ENCODE measurements around the gene TNNT3.
"Not testable (repeated sequence)": the region's sequence is repeated elsewhere in the genome, so short reads cannot be mapped to it uniquely, and the experiment has no call there.

TNNT3 gene

DNA sequence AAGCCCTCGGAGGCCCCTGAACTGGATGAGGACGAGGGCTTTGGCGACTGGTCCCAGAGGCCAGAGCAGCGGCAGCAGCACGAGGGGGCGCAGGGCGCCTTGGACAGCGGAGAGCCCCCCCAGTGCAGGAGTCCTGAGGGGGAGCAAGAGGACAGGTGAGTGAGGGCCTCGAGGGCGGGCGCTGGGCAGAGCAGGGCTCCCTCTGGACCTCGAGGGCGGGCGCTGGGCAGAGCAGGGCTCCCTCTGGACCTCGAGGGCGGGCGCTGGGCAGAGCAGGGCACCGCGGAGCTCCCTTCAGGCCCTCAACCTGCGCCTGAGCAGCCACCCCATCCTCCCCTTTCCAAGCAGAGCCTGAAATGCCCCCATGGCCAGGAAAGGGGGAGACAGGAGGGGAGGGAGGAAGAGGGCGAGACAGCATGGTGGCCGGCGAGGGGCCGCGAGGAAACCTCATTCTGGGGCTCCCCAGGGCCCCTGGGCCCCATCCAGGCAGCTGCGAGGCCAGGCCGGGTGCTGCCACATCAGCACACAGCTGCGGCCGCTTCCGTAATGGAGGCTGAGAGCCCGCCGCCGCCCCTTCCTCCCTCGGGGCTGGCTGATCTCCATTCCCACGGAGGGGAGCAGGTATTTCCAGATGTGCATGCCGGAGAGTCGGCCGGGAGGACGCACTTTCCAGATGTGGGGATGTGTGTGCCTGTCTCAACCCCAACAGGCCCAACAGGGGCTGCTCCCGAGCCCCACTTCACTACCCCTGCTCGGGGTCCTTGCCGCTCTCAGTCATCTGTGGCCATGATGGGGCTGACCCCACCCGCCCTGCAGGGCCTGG lies 37.9 kb upstream of the TNNT3 start:
- DNase-seq (ENCODE audit: low read depth in 2 of 2, low spot score in 1 of 2) = no peak

DNA sequence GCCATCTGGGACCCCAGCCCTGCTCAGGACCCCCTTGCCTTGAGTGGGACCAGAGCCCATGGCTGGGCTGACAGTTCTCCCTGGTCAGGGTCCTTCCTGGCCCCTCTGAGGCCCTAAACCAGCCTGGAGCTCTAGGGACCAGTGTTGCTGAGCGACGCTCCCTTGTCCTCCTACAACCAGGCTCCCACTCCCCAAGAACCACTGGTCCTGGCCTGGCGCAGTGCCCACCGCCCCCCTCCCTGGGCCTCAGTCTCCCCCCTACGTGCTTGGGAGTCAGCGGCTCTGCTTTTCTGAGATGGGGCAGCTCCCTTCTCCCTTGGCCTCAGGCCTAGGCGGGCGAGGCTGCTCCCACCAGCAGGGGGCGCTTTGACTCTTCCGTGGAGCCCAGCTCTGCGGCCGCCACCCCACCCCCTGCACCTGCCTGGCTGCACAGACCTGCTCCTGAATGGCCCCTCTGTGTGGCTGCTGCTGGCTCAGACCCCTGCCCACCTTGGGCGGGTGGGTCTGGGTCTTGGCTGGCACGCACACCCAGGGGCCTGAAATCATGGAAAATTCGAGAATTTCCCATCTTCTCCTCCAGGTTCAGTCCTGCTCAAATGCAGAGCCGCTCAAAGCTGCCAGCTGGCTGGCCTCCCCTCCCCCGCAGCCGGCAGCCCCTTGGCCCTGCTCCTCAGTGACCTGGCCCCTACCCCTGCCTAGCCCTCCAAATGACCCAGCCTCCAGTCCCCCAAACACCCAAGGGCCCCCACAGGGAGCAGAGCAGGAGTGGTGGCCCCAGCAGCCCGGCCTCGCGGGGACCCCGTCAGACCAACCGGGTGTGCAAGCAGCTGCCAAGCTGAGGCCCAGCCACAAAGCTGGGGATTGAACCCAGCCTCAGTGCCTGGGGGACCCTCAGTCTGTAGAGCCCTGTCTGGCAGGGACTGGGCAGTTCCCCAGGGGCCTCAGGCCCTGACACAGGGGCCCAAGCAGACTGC lies 37.0 kb upstream of the TNNT3 start:
- DNase-seq (ENCODE audit: low read depth in 2 of 2, low spot score in 1 of 2) = peak; percentile 60 to 64

DNA sequence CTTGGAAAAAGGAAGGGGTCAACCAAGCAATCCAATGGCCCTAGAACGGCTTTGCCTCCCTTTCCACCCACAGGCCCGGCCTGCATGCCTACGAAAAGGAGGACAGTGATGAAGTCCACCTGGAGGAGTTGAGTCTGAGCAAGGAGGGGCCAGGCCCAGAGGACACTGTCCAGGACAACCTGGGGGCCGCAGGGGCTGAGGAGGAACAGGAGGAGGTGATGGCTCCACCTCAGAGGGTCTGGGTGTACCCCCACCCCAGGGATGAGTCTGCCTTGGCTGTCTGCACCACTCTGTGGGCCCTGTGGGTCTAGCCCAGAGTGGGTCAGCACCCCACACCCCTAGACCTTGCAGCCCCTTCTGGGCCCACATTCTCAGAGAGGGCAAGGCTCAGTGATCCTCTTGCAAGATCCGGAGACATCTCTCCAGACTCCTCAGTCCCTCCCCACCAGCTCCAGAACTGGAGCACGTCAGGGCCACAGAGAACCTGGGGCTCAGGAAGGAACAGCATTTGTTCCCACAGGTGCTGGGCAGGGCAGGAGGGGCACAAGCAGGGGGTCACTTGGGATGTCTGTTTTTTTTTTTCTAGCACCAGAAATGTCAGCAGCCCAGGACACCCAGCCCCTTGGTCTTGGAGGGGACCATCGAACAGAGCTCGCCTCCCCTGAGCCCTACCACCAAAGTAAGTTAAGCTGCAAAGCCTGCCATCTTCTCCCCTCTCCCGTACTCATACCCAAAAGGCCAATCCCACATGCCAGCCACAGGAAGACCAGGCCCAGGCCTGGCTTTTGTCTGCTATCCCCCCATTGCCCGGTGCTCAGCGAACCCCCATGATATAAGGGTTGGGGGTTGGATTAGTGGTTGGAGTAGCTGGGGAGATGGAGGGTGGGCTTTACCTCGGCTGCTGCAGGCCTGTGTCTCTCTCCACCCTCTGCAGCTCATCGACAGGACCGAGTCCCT lies 35.9 kb upstream of the TNNT3 start:
- DNase-seq (ENCODE audit: low read depth in 2 of 2, low spot score in 1 of 2) = no peak

DNA sequence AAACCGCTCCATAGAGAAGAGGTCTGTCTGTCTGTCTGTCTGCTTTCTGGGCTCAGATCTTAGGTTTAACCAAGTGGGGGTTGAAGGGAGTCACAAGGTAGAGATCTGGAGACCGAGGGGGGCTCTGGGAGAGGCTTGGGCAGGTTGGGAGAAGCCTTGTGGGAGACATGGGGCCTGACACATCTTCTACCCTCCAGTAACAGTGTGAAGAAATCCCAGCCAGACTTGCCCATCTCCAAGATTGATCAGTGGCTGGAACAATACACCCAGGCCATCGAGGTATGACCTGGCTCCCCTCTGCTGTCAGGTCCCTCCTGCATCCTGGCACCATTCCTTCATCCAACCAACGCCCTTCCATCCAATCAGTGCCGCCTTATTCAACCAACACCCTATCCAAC lies 35.2 kb upstream of the TNNT3 start:
- DNase-seq (ENCODE audit: low read depth in 2 of 2, low spot score in 1 of 2) = no peak

DNA sequence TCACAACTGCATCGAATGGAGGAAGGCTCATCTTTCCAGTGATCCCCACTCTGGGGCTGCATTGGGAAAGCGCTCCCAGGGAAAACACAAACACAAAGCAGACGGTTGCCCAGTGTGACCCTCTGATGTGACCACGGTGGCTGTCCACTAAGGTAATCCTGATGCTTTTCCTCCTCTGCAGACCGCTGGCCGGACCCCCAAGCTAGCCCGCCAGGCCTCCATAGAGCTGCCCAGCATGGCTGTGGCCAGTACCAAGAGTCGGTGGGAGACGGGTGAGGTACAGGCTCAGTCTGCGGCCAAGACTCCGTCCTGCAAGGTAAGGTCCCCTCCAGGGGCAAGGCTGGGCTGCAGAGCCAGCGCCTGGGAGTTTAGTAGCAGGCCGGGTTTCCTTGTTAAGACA lies 33.0 kb upstream of the TNNT3 start:
- DNase-seq (ENCODE audit: low read depth in 2 of 2, low spot score in 1 of 2) = not testable (repeated sequence)

GRCh38 chr11:1887451-1888346 lies 31.8 kb upstream of the TNNT3 start:
- DNase-seq (ENCODE audit: low read depth in 2 of 2, low spot score in 1 of 2) = no peak

GRCh38 chr11:1888347-1888753 lies 31.2 kb upstream of the TNNT3 start:
- DNase-seq (ENCODE audit: low read depth in 2 of 2, low spot score in 1 of 2) = no peak

DNA sequence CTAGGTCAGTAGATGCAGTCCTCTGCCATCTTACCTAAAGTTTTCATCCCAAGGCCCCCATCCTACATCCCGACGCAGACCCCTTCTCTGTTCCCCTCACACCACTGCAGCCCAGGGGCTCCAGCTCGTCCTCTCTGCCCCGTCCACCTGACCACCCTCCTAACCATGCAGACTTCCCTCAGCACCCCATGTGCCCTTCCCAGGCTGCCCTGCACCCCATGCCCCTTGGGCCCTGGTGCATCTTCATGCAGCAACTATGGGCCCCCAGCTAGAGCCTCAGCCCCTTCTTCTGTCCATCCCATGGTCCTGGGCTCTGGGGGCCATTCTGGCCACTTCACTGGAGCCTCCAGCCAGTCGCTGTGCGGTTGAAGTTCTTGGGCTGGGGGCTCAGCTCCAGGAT lies 30.7 kb upstream of the TNNT3 start:
- DNase-seq (ENCODE audit: low read depth in 2 of 2, low spot score in 1 of 2) = no peak

GRCh38 chr11:1889224-1889930 lies 30.1 kb upstream of the TNNT3 start:
- DNase-seq (ENCODE audit: low read depth in 2 of 2, low spot score in 1 of 2) = peak; percentile 37 to 60

- no peak for DNase-seq (ENCODE audit: low read depth in 2 of 2, low spot score in 1 of 2)
Observed at GRCh38 chr11:1889941-1890855, 29.3 kb upstream of the TNNT3 start.

GRCh38 chr11:1890856-1891830 lies 28.4 kb upstream of the TNNT3 start:
- no peak for DNase-seq (ENCODE audit: low read depth in 2 of 2, low spot score in 1 of 2)

DNA sequence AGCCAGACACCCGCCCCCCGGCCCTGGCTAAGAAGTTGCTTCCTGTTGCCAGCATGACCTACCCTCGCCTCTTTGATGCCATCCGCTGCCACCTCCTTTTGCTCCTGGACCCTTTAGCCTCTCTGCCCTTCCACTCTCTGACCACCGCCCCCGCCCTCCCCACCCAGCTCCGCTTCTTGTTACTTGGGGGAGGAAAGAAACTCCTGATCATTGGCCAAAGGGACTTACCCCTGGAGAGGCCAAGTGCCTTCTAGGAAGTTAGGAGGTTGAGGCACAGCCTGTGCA lies 27.7 kb upstream of the TNNT3 start, which contains the start of gene PRR33:
PRR33 (minus strand) TSS at position 65 of the 285 bp plus-strand sequence. CDS start 1,311 bp downstream, outside the sequence.
- no peak for DNase-seq (ENCODE audit: low read depth in 2 of 2, low spot score in 1 of 2)

DNA sequence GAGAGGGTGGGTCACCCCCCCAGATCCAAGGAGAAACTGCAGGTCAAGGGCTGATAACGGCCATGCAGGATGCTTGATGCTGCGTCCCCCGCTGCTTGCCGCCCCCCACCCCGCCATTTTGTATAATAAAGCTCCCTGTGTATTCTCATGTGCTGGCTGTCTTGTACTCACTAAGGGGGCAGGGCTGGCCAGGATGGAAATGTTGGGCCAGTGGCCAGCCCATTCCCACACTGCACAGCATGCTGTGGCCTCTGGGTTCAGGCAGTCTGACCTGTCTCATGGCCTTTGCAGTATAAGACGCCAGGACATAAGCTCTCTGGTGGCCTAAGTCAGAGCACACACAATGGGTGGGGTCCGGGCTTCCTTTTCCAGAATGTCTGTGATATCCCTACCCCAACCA lies 27.4 kb upstream of the TNNT3 start:
- no peak for DNase-seq (ENCODE audit: low read depth in 2 of 2, low spot score in 1 of 2)

- no peak for DNase-seq (ENCODE audit: low read depth in 2 of 2, low spot score in 1 of 2)
Observed at GRCh38 chr11:1892558-1892957, 26.9 kb upstream of the TNNT3 start.

- DNase-seq (ENCODE audit: low read depth in 2 of 2, low spot score in 1 of 2) = no peak
Observed at GRCh38 chr11:1893581-1894359, 25.7 kb upstream of the TNNT3 start.

GRCh38 chr11:1894759-1895158 lies 24.7 kb upstream of the TNNT3 start:
- DNase-seq (ENCODE audit: low read depth in 2 of 2, low spot score in 1 of 2) = no peak

Measured in stimulated activated CD8-positive, alpha-beta memory T cell treated with anti-CD3 and anti-CD28 coated beads, Interleukin-4, amount 100 ng/mL, for 1 hour (primary cell).